A549 treated with AZD2906 at 1 μM for 4 hours (cell line): Measurements from ENCODE around the gene UGGT2. TPM values are rescaled to one million over a fixed set of nuclear protein-coding genes. Genes with fewer than 3 reads are reported as not detected.

ENCODE experiments used
- total RNA-seq: library from RNA; stranded (reverse); fragments of 200-300 nt; extraction: Qiagen RNA extraction; gene quantifications from 5 replicates; pipeline ENCODE4 v1.2.3, GENCODE V29; 2022

The UGGT2 gene
- total RNA-seq: 8.4 to 10.0 TPM (median 9.1 TPM) in 5 replicates

GRCh38 chr13:96053003-96053703 lies at the start of gene UGGT2:
UGGT2 (minus strand) TSS chr13:96053401; CDS start chr13:96053312, 89 bp downstream.

GRCh38 chr13:96089749-96090239 lies 36.6 kb upstream of the UGGT2 start, which contains the start of gene HS6ST3:
HS6ST3 (plus strand) TSS chr13:96090107.

Other genes with a start within 250 kb of the UGGT2 start
- not detected in 5 replicates for gene HS6ST3, start 36.7 kb upstream of the UGGT2 start, total RNA-seq